Hepatocyte (in vitro differentiated cells): ENCODE measurements around the gene TMEM259.
A peak's percentile ranks its signal among the peaks of the same experiment; 100 is the strongest.

Source experiments
- CTCF ChIP-seq: fragments of 200-600 bp; sonication (generic); IDR thresholded peaks from 2 replicates; pipeline ENCODE4 v1.5.1; 2016; ENCODE audit warnings: antibody characterized with exemption, mild to moderate bottlenecking; ENCODE audit not compliant: poor library complexity
- EZH2 ChIP-seq: fragments of 200-600 bp; sonication (generic); IDR thresholded peaks from 2 replicates; pipeline ENCODE4 v1.6.1; 2016; ENCODE audit warnings: antibody characterized with exemption, mild to moderate bottlenecking, borderline replicate concordance
- EZH2phosphoT487 ChIP-seq: fragments of 200-600 bp; sonication (generic); IDR thresholded peaks from one replicate; pipeline ENCODE4 v1.6.1; 2018; ENCODE audit warnings: antibody characterized with exemption, mild to moderate bottlenecking, low read depth, moderate library complexity; ENCODE audit not compliant: unreplicated experiment, severe bottlenecking

- peak; percentile 84 for TF ChIP-seq CTCF
- no peak for TF ChIP-seq EZH2phosphoT487
- no peak for TF ChIP-seq EZH2
Observed at GRCh38 chr19:1001538-1002166, 19.3 kb downstream of the TMEM259 start.
